Panc1 (cell line): ENCODE measurements around the gene ABLIM2.

ENCODE experiments used
- CTCF ChIP-seq: fragments of 450-650 bp; IDR thresholded peaks from 2 replicates; pipeline ENCODE4 v1.5.1; 2017; ENCODE audit warnings: mild to moderate bottlenecking
- TF ChIP-seq, protein P1 (sequence below), 2 experiments: IDR thresholded peaks; 2 replicates each; pipeline ENCODE4 v1.6.1; 2011 to 2012; ENCODE audit warnings: low read depth in 2 of 2, control low read depth in 1 of 2, low read length in 1 of 2, mild to moderate bottlenecking in 1 of 2, moderate library complexity in 1 of 2; ENCODE audit not compliant: insufficient read depth in 1 of 2

DNA sequence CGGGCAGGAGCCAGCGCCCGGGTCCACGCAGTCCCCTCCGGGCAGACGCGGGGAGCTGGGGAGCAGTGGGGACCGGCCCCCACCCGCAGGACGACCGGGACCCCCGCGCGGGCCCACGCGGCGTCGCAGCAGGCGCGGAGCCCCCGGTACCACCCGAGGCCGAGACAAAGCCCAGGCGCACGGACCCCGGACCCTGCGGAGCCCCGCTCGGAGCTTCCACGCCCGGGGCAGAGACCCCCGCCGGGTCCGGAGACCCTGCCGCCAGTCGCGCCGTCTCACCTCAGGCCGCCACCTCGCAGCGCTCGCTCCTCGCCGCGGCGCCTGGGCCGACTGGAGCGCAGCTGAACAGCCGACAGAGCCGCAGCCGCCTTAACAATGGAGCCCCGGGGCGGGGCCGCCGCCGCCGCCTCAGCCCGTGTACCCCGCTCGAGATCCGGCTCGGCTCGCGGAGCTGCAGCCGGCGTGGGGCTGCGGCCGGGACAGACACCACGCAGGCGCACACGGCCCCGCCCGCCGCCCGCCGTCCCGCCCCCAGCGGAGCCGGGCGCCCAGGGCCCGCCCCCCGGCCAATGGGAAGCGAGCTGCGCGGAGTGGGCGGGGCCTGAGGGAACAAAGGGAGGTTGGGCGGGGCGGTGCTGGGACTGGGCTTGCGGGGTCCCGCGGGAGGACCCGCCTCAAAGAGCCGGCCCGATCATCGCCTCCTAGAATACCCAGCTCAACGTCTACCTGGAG lies 219.1 kb downstream of the ABLIM2 start, which contains the start of gene AFAP1:
- no peak for TF ChIP-seq CTCF
- TF ChIP-seq, protein P1, sequence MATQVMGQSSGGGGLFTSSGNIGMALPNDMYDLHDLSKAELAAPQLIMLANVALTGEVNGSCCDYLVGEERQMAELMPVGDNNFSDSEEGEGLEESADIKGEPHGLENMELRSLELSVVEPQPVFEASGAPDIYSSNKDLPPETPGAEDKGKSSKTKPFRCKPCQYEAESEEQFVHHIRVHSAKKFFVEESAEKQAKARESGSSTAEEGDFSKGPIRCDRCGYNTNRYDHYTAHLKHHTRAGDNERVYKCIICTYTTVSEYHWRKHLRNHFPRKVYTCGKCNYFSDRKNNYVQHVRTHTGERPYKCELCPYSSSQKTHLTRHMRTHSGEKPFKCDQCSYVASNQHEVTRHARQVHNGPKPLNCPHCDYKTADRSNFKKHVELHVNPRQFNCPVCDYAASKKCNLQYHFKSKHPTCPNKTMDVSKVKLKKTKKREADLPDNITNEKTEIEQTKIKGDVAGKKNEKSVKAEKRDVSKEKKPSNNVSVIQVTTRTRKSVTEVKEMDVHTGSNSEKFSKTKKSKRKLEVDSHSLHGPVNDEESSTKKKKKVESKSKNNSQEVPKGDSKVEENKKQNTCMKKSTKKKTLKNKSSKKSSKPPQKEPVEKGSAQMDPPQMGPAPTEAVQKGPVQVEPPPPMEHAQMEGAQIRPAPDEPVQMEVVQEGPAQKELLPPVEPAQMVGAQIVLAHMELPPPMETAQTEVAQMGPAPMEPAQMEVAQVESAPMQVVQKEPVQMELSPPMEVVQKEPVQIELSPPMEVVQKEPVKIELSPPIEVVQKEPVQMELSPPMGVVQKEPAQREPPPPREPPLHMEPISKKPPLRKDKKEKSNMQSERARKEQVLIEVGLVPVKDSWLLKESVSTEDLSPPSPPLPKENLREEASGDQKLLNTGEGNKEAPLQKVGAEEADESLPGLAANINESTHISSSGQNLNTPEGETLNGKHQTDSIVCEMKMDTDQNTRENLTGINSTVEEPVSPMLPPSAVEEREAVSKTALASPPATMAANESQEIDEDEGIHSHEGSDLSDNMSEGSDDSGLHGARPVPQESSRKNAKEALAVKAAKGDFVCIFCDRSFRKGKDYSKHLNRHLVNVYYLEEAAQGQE (IDR thresholded peaks at IDR 0.05; ENCODE audit: insufficient read depth in 1 of 2, low read depth in 2 of 2, low read length in 1 of 2) = no peak
